Erythroblast (primary cell): Measurements from ENCODE around the gene KLHL29.

Experiments
- GATA1 ChIP-seq: IDR thresholded peaks from 2 replicates; pipeline ENCODE4 v1.6.1; 2011; ENCODE audit warnings: low read depth, mild to moderate bottlenecking, control low read depth, low read length, moderate library complexity
- POLR2A ChIP-seq: IDR thresholded peaks from 2 replicates; pipeline ENCODE4 v1.6.1; 2011; ENCODE audit warnings: mild to moderate bottlenecking, low read length

DNA sequence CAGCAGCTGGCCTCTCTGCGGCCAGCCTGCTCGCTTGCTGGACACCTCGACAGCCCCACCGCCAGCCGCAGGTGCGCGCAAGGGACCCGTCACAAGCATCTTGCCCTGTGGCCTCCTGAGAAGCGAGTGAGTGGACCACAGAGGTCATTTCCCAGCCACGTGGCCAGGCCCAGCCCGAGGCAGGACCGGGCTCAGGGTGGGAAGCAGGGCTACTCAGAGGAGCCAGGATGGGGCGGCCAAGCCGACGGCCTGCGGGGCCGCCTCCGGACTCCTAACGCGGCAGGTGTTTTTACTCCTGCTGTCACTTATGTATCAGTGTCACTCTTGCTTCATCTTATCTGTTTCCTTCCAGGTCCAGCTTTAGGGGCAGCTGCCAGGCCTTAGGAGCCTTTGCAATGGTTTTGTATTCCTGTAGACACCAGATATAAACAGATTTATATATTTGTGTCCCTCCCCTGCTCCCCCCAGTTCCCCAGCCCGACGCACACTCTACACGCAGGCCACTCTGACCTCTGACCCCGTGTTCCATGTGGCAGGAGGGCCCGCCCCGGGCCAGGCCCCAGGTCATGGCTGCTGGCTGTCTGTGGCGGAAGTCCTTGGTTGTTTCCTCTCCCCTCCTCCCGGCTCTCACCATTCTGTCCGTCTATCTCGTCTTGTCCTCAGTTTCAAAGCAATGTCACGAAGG, 305.6 kb downstream of the KLHL29 start:
- no peak for TF ChIP-seq POLR2A
- no peak for TF ChIP-seq GATA1
